ENCODE results near the gene CPTP. TPM values are rescaled to one million over a fixed set of nuclear protein-coding genes. Genes with fewer than 3 reads are reported as not detected.
A peak's percentile ranks its signal among the peaks of the same experiment; 100 is the strongest.

Gene CPTP
- total RNA-seq, 1 experiment from 2014 or later = 14.0 TPM

DNA sequence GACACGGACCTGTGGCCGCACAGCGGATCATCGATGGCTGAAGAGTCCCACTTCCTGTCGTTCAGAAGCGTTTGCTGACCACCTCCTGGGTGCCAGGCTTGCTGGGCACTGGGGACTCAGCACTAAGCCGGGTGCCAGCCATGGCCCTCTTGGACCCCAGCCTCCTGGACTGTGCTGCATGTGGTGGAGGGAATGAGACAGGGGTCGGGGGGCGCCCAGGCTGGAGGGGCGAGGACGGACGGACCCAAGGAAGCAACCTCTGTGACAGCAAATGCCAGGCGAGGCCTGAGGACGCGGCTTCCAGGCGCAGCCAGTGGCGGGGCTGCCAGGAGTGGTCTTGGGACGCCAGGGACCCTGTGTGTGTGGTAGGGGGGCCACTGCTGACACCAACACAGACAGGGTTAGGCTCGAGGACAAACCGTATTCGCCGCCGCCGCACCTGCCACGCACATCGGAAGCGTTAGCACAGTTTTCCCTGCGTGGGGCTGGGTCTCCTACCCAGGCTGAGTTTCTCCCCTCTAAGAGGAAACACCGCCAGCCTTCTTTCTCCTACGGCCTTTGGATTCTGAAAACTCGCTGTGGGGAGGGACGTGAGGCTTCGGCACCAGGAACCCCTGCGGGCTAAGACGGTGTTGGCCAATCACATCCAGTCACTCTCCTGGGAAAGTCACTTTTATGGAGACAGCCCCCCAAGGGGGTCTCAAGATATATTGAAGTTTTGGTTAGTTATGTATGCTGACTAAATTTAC lies 36.8 kb downstream of the CPTP start:
- H3K4me1 ChIP-seq (ENCODE audit: insufficient read depth, low read length) = peaks cover 2% of the 10 kb centered on the region; the same call in 1 of the 2 replicates
- TF ChIP-seq, protein P1, sequence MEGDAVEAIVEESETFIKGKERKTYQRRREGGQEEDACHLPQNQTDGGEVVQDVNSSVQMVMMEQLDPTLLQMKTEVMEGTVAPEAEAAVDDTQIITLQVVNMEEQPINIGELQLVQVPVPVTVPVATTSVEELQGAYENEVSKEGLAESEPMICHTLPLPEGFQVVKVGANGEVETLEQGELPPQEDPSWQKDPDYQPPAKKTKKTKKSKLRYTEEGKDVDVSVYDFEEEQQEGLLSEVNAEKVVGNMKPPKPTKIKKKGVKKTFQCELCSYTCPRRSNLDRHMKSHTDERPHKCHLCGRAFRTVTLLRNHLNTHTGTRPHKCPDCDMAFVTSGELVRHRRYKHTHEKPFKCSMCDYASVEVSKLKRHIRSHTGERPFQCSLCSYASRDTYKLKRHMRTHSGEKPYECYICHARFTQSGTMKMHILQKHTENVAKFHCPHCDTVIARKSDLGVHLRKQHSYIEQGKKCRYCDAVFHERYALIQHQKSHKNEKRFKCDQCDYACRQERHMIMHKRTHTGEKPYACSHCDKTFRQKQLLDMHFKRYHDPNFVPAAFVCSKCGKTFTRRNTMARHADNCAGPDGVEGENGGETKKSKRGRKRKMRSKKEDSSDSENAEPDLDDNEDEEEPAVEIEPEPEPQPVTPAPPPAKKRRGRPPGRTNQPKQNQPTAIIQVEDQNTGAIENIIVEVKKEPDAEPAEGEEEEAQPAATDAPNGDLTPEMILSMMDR (conservative IDR thresholded peaks at IDR 0.05) = no peak
- no peak overlapping the region for H3K4ac ChIP-seq (ENCODE audit: low read depth, low read length)
- no peak overlapping the region for H4K8ac ChIP-seq (replicated peaks; ENCODE audit: insufficient read length, low read depth, low read length)
- H3K9me3 ChIP-seq (ENCODE audit: control insufficient read depth, low read depth, low read length) = peaks cover 8% of the 10 kb centered on the region
- no peak overlapping the region for H3K4me2 ChIP-seq (ENCODE audit: insufficient read depth, insufficient read length, low read length)
- H2BK20ac ChIP-seq (ENCODE audit: low read depth, low read length, poor library complexity, severe bottlenecking) = no peak overlapping the region
- Mint-ChIP-seq H3K27me3 (ENCODE audit: low read depth) (peaks cover 39% of the 10 kb centered on the region), H3K9me3 (no peaks in the 10 kb centered on the region; a peak in 2 of 5 replicates), H3K27ac (no peak overlapping the region; a peak in 1 of 7 replicates), H3K4me3 (no peak overlapping the region), H3K4me1 (peaks cover 22 to 42% of the 10 kb centered on the region in 2 experiments), H3K36me3 (ENCODE audit: insufficient read depth in 1 of 3, low read depth in 3 of 3) (no peaks in the 10 kb centered on the region)
- no peak overlapping the region for H2BK12ac ChIP-seq (ENCODE audit: insufficient read length, low read depth, low read length)
- peak overlapping the region; percentile 53 for H4K5ac ChIP-seq (ENCODE audit: insufficient read length, low read depth, low read length)
- no peak overlapping the region for H3T11ph ChIP-seq (ENCODE audit: low read length)
- H3K27ac ChIP-seq (ENCODE audit: insufficient read length, low read depth, low read length) = no peak overlapping the region
- whole genome bisulfite sequencing (ENCODE audit: extremely low coverage, insufficient read length, low lambda C conversion rate) = no CpG with 5 or more reads among the region's 35 CpGs
- H3K79me2 ChIP-seq (ENCODE audit: insufficient read depth, low read length) = no peaks in the 10 kb centered on the region
- H2BK5ac ChIP-seq (ENCODE audit: insufficient read length, low read length) = no peak overlapping the region
- H3K23me2 ChIP-seq (ENCODE audit: insufficient read length, low read depth, low read length, poor library complexity, severe bottlenecking) = no peaks in the 10 kb centered on the region
- H4K20me1 ChIP-seq (ENCODE audit: control insufficient read depth, insufficient read depth, insufficient read length) = no peaks in the 10 kb centered on the region
- no peak overlapping the region for H2BK120ac ChIP-seq (ENCODE audit: low read depth, low read length, poor library complexity, severe bottlenecking)
- H3K18ac ChIP-seq (ENCODE audit: insufficient read length, low read depth, low read length) = no peak overlapping the region
- H3K27me3 ChIP-seq (ENCODE audit: insufficient read depth, low read length) = no peaks in the 10 kb centered on the region
- no peak overlapping the region for H4K91ac ChIP-seq (ENCODE audit: insufficient read length, low read depth, low read length)
- no peak for DNase-seq
- no peak overlapping the region for H2BK15ac ChIP-seq (ENCODE audit: low read depth, low read length)
- no peaks in the 10 kb centered on the region for H3K79me1 ChIP-seq (ENCODE audit: insufficient read depth, low read depth, low read length, poor library complexity, severe bottlenecking)
- H3K56ac ChIP-seq (ENCODE audit: insufficient read length, low read depth, low read length) = no peak overlapping the region
- no peak overlapping the region for H2AFZ ChIP-seq (ENCODE audit: low read length)
- no peak overlapping the region for H3K23ac ChIP-seq (ENCODE audit: insufficient read length, low read depth, low read length)
- no peak overlapping the region for H3K9ac ChIP-seq (ENCODE audit: extremely low read depth, insufficient read length, low read length)
- no peak overlapping the region for H2AK5ac ChIP-seq (ENCODE audit: insufficient read length, low read length)
- no peak overlapping the region; the same call in 1 of the 2 replicates for H3K14ac ChIP-seq (ENCODE audit: insufficient read depth, low read length)
